COLO829 (cell line): Measurements from ENCODE around the gene THSD4.
"Not testable (repeated sequence)": the region's sequence is repeated elsewhere in the genome, so short reads cannot be mapped to it uniquely, and the experiment has no call there.

Source experiments
- DNase-seq: peaks from one replicate; pipeline ENCODE4 v3.0.0; 2012; ENCODE audit warnings: low spot score

The THSD4 gene

DNA sequence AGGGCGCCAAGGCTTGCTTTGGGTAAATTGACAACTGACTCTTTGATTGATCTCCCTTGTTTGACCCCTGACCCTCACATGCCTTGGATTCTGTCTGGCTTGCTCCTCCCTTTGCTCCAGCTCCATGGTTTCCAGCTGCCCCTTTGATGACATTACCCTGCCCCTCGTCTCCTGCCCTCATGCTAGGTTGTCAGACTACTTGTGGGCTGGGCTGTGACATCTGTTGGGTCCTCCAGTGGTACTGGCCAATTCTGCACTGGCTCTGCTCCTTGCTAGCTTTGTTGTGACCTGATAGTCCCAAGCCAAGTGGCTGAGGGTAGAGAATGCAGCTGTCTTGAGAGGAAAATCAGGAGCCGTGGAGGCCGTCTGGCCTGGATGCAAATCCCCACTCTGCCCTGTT lies 6.2 kb downstream of the THSD4 start:
- DNase-seq = no peak

GRCh38 chr15:71124937-71125790 lies 9.9 kb downstream of the THSD4 start:
- no peak for DNase-seq

DNA sequence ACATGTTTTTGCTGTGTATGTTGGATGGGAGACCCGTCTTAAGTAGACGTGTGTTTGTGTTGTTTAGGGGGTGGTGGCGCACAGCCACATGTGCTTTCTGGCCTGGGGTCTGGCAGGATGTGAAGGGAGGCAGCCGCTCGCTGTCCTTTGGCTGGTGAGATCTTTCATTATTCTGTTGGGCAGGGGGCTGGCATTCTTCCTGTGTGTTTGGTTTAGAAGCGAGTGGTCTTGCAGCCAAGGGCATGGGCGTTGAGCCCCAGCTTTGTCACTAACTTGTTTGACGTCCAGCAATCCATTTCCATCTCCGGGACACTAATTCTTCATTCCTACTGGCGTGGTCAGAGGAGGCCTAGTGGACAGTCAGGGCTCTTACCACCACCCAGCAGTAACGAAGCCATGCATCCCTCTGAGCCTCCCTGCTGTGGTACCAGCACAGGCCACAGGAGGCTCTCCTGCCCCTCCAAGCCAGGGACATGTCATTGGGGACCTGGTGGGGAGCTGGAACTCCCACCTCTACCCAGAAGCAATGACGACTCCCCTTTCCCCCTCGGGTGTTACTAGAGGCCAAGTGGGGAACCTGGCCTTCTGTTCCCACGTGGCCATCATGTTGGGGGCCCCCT lies 10.7 kb downstream of the THSD4 start:
- DNase-seq = no peak

DNA sequence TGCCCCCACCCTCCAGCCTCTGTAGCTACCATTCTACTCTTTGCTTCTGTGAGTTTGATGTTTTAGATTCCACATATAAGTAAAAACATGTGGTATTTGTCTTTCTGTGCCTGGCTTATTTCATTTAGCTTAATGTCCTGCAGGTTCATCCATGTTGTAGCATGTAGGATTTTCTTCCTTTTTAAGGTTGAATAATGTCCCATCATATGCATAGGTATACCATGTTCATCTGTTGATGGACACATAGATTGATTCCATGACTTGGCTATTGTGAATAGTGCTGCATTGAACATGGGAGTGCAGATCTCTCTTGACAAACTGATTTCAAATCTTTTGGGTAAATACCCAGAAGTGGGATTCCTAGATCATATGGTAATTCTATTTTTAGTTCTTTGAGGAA lies 11.8 kb downstream of the THSD4 start:
- DNase-seq = no peak

GRCh38 chr15:71128159-71128558 lies 12.9 kb downstream of the THSD4 start:
- not testable (repeated sequence) for DNase-seq

DNA sequence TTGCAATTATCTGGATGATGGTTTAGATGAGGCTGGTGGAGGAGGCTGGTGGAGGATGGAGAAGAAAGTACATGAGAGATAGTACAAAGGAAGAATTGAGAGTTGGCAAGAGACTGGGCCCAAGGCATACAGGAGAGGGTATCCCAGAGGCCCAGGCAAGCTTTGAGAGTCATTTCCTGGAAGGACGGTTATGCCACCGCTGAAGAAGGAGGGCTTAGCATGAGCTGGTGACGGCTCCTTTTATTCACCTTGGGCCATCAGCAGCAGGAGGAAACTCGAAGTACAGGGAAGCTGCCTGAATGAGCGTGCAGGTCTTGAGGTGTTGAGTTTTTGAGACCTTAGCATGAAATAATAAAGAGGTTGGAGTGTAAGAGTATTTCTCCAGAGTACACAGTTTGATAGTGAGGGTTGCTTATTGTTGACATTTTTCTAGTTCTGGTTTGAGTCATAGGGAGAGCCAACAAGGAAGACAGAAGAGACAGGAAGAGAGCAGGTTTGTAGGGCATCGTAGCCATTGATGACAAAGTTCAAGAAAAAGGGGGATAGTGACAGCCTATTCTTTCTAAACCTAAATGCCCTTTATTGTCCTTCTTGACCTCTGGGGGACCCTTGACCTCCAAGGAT lies 13.8 kb downstream of the THSD4 start:
- DNase-seq = no peak

DNA sequence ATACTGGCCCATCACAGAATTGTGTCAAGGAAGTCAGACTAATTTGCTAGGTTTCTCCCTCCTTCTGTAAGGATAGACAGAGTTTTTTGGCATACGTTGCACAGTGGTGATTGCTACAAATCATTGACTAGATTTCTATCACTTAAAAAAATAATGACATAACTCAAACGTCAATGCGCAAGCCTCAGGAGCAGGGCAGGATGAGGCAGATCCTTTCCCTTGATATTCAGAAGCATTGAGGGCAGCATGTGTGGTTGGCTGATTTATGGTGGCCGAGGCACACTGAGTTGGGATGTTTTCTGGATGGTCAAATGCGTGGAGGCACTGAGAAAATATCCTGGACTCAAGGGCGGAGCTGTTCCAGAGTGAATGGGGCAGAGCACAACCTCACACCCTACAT lies 14.4 kb downstream of the THSD4 start:
- no peak for DNase-seq

- DNase-seq = no peak
These were observed 16.5 kb downstream of the THSD4 start for GRCh38 chr15:71131601-71132362.

GRCh38 chr15:71133747-71134472 lies 18.6 kb downstream of the THSD4 start:
- no peak for DNase-seq

DNA sequence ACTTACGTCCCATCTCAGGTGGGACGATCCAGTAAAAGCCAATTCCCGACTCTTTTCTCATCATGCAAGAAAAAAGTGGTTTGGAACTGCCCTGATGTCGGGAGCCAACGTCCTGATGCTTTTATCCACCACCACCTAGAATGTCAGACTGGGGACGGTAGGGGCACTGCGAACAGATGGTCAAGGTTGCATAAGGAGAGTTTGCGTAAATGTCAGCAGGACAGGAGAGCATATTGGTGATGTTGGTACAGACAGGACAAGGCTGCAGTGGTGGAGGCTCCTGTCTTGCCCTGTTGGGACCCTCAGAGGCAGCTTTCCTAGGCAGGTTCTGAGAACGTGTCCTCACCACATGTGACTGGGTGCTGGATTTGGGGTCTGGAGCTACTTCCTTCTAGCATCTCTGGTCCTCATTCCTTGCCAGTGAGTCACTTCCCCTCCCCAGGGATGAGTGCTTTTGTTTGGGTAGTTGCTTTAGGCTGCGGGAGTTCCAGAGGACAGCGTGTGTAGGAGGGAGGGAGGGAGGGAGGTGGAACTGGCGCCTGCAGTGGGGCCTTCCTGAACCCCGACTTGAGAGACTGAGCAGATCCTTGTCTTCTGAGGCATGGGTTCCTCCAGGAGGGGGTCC lies 21.0 kb downstream of the THSD4 start:
- DNase-seq = peak; percentile 38

DNA sequence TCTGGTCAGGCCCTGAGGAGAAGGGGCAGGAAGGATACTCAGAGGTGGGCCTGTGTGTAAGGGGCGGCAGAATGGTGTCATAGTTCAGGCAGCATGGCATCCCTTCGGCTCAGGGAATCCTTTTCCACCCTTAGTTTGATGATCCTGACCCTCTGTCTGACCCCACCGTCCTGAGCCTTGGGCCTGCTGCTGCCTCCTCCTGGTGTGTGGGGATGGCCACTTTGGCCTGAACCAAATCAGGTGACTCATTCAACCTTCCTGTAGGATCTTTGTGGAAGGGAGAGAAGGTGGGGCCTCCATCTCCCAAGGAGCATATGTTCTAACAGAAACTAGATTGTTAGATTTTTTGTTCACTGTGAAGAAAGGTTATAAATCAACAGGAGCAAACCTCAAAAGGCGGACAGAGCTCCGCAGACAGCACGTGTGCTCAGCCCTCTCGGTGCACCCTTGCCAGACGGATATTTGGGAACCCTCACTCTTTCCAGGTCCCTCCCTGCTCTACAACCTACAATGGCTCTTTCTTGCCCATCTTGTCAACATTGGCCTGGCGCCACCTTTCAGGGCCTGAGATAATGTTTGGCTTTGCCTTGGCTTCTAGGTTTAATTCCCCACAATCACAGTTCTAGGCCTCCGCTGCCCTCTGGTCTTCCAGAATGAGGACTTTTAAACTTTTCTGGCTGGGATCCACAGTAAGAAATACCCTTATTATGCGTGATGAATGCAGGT lies 21.7 kb downstream of the THSD4 start:
- DNase-seq = no peak

DNA sequence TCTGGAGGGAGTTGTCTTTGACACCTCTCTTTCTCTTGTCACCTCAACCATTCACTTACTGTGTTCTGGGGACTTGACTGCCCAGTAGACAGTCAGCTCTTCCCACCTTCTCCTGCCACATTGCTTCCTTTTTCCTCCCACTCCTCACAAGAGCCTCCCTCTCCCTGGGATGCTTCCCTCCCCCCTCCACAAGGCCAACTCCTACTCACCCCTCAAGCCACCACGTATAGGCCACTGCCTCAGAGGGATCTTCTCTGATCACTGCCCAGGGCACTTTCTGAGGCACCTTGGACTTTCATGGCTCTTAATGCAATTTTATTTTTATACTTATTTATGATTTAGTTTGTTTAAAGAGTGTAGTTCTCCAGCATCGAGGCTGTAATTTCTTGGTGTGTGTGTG lies 23.2 kb downstream of the THSD4 start:
- no peak for DNase-seq

- no peak for DNase-seq
These were observed 24.0 kb downstream of the THSD4 start for GRCh38 chr15:71139241-71139640.

- DNase-seq = no peak
These were observed 26.3 kb downstream of the THSD4 start for GRCh38 chr15:71141572-71141971.

DNA sequence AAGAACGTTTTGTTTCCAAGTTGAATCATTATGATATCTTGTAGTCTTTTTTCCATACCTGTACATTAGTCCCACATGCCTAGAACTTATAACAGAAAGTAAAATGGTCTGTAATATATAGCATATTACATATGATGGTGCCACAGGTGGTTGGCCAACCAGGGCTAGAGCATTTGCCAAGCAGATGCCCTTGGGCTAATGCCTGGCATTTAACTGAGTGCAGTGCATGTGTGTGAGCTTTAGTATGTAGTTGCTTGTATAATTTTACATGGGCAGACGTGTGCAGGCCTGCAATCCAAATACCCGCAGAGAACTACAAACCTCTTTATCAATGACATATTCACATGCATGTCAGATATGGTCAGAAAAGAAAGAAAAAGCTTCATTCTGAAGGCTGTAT lies 27.5 kb downstream of the THSD4 start:
- DNase-seq = no peak

DNA sequence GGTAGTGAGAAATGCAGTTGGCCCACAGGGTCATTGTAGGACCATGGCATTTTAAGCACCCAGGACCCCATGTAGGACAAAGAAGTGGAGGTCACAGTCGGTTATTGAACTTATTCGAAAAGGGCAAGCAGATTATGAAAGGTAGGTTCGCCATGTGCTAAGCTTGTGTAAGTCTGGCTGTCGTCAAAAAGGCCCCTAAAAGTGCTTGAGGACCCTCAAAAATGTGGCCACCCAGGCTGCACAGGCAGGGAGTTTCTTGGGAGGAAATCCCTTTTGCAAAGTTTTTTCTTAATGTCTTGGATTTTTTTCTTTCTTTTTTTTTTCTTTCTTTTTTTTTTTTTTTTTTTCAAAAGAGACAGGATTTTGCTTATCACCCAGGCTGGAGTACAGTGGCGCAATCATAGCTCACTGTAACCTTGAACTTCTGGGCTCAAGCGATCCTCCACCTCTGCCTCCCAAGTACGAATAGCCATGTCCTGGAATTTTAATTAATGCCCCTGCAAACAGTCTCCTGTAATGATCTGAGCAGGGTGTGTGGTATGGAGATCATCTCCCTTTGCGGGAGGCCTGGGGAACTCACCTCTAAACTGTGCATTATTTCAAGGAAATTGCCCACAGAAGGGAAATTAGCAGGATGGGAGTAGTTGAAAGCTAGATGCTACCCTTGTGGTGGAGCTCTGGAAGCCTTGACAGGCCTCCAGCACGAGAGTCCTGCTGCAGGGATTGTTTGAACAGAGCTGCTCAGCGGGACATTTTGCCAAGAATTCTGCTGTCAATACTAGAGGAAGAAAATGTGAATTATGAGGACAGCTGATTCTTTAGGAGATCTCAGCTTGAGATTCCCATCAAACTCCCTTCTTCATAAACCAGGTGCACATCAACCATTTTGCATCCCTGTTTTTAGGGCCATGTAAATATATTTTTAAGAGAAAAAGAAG lies 28.4 kb downstream of the THSD4 start:
- no peak for DNase-seq

DNA sequence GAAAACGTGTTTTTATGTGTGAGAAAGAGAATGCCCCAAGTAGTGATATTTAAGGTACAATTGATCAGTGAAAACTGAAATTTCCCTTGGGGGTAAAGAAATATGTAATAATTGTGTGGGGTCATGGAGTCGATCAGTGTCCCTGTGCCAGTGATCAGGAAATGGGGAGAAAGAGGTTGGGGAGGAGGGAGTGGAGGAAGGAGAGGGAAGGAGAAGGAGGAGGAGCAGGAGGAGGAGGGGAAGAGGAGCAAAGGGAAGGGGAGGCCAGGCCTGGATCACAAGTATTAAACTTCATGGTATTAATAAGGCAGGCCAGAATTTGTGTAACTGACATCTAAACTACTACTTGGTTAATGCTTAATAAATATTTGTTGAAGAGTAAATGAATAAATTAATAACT lies 30.4 kb downstream of the THSD4 start:
- no peak for DNase-seq

GRCh38 chr15:71146580-71146982 lies 31.3 kb downstream of the THSD4 start:
- DNase-seq = no peak

DNA sequence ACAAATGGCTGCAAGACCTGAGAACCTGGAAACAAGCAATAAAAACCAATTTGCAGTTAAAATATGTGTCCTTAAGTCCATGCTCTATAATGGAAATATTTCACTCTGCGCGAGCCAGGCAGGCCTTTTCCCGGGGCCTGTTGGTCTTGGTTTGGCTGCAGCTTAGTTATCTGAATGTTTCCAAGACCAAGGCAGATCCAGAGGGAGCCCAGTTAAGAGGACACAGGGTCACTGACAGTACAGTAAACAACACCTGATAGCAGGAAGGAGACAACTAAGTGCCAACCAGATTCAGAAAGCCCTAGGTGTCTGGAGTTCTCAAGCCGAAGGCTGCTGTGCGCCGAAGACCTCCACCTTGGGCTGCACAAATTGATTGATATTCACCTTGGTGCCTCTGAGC lies 32.8 kb downstream of the THSD4 start:
- DNase-seq = no peak
